Measurements from ENCODE around the gene SPTA1.

Gene SPTA1

DNA sequence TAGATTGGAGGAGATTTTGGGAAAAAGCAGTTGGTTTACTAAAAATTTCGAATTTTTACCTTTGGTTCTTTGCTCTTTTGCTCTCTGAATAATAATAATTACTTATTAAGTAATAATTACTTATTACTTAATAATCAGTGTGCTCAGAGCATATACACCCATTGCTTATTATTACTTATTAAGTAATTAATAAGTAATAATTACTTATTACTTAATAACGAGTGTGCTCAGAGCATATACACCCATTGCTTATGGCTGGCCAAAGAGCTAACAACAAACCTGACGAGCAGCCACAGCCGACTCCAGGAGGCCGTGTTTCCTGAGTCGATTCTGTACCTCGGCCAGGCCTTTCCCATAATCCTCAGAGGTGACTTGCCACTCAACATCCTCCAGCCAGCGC lies 20.5 kb downstream of the SPTA1 start:
- H3K4me3 Mint-ChIP-seq = no peak overlapping the region
- DNase-seq (no peak), ATAC-seq (replicated peaks) (no peak)
- H3K27ac Mint-ChIP-seq = no peak overlapping the region
- peaks cover 0 to 5% of the 10 kb centered on the region in 2 donors for H3K27me3 Mint-ChIP-seq
- H3K9me3 Mint-ChIP-seq = no peaks in the 10 kb centered on the region
- H3K4me1 Mint-ChIP-seq (ENCODE audit: low read depth in 2 of 2) = no peaks in the 10 kb centered on the region
- H3K36me3 Mint-ChIP-seq (ENCODE audit: insufficient read depth) = no peaks in the 10 kb centered on the region

DNA sequence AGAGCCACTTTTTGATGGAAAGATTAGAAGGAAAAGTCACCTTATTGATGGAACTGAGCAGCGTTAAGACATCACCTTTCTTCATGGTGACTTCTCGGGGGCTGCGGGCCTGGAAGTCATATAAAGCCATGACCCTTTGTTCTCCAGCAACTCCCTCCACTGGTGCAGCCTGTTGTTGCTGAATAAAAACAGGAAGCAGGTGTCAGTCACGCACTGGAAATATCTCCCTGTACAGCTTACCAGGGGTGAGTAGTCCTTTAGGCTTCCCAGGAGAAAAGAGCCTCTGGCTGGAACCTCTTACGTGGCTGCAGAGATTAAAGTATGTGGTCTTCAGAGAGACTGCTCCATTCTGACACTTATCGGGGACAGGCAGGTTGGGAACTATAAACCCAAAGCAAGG lies 31.9 kb downstream of the SPTA1 start:
- H3K4me3 Mint-ChIP-seq = no peak overlapping the region
- H3K27ac Mint-ChIP-seq = no peak overlapping the region
- ATAC-seq (replicated peaks) (no peak), DNase-seq (no peak)
- H3K36me3 Mint-ChIP-seq (ENCODE audit: insufficient read depth) = no peaks in the 10 kb centered on the region
- peaks cover 0 to 4% of the 10 kb centered on the region in 2 donors for H3K4me1 Mint-ChIP-seq (ENCODE audit: low read depth in 2 of 2)
- H3K9me3 Mint-ChIP-seq = no peaks in the 10 kb centered on the region
- peaks cover 0 to 18% of the 10 kb centered on the region in 2 donors for H3K27me3 Mint-ChIP-seq

DNA sequence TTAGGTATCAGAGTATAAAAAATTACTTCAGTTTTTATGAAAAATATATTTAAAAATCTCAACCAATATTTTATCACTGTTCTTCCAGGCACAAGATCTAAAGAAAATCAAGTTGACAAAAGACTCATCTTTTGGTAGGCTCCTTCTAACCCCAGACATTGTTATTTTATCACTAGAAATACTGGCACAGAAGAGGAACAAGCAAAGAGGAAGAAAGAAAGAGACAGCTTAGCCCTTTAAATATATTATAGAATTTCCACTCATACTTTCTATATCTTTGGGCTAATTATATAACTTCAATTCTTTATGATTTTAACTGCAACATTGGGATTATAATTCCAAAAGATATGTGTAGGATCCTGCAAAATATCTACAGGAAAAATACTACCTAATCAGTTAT lies 32.4 kb downstream of the SPTA1 start:
- Mint-ChIP-seq H3K27ac (no peak overlapping the region), H3K4me3 (no peak overlapping the region), H3K4me1 (ENCODE audit: low read depth in 2 of 2) (peaks cover 0 to 4% of the 10 kb centered on the region in 2 donors), H3K9me3 (no peaks in the 10 kb centered on the region), H3K36me3 (ENCODE audit: insufficient read depth) (no peaks in the 10 kb centered on the region), H3K27me3 (peaks cover 0 to 18% of the 10 kb centered on the region in 2 donors)
- ATAC-seq (replicated peaks) = no peak
- no peak for DNase-seq

- Mint-ChIP-seq H3K9me3 (no peaks in the 10 kb centered on the region), H3K27ac (no peak overlapping the region), H3K4me1 (ENCODE audit: low read depth in 2 of 2) (peaks cover 0 to 4% of the 10 kb centered on the region in 2 donors), H3K36me3 (ENCODE audit: insufficient read depth) (no peaks in the 10 kb centered on the region), H3K27me3 (peaks cover 0 to 16% of the 10 kb centered on the region in 2 donors), H3K4me3 (no peak overlapping the region)
- no peak for ATAC-seq (replicated peaks)
- DNase-seq = no peak
Observed at GRCh38 chr1:158652721-158653334, 33.7 kb downstream of the SPTA1 start.

DNA sequence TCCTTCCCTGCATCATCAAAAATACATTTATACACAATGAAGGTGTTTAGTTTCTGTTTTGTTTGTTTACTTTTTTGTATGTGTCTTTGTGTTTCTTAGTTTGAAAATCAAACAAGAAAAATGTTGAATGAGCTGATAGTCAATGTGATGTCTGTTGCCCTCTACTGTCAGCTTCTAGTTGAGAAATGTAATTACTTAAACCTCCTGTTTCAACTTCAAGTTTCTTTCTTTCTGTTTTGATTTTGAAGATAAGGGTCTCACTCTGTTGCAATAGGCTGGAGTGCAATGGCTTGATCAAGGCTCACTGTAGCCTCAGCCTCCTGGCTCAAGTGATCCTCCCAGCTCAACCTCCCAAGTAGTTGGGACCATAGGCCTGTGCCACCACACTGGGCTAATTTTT lies 37.5 kb downstream of the SPTA1 start:
- Mint-ChIP-seq H3K27ac (no peak overlapping the region), H3K4me3 (no peak overlapping the region), H3K4me1 (ENCODE audit: low read depth in 2 of 2) (peaks cover 10 to 12% of the 10 kb centered on the region in 2 donors), H3K36me3 (ENCODE audit: insufficient read depth) (no peaks in the 10 kb centered on the region), H3K27me3 (peaks cover 0 to 12% of the 10 kb centered on the region in 2 donors), H3K9me3 (no peaks in the 10 kb centered on the region)
- DNase-seq (no peak), ATAC-seq (replicated peaks) (no peak)

- peaks cover 10 to 12% of the 10 kb centered on the region in 2 donors for H3K4me1 Mint-ChIP-seq (ENCODE audit: low read depth in 2 of 2)
- ATAC-seq (replicated peaks) (peak; percentile 37), DNase-seq (no peak)
- peaks cover 0 to under 1% of the 10 kb centered on the region in 2 donors for H3K27me3 Mint-ChIP-seq
- peak overlapping the region; percentile 7 to 63 for H3K27ac Mint-ChIP-seq
- H3K36me3 Mint-ChIP-seq (ENCODE audit: insufficient read depth) = no peaks in the 10 kb centered on the region
- no peaks in the 10 kb centered on the region for H3K9me3 Mint-ChIP-seq
- H3K4me3 Mint-ChIP-seq = peak overlapping the region; percentile 45 to 68
Observed at GRCh38 chr1:158646465-158646864, 40.0 kb downstream of the SPTA1 start.

DNA sequence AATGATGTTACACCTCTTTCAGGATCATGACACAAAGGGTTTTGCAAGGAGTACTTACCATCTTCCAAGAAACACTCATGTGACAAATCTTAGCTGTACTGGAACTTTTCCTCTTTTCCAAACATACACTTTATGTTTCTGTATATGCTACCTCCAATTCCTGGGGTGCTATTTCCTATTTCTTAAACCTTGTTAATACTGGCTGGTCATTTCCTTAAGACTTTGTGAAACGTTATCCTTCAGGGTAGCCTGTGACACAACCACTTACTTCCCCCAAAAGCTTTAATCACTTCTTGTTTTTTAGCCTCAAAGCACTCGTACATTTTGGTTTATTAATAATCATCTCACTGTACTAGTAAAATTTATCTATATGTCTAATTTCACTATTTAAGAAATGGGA lies 42.1 kb downstream of the SPTA1 start:
- DNase-seq (no peak), ATAC-seq (replicated peaks) (no peak)
- peaks cover 10 to 12% of the 10 kb centered on the region in 2 donors for H3K4me1 Mint-ChIP-seq (ENCODE audit: low read depth in 2 of 2)
- H3K36me3 Mint-ChIP-seq (ENCODE audit: insufficient read depth) = no peaks in the 10 kb centered on the region
- no peaks in the 10 kb centered on the region for H3K27me3 Mint-ChIP-seq
- H3K27ac Mint-ChIP-seq = no peak overlapping the region
- H3K9me3 Mint-ChIP-seq = no peaks in the 10 kb centered on the region
- H3K4me3 Mint-ChIP-seq = no peak overlapping the region

- H3K27me3 Mint-ChIP-seq = peaks cover 11 to 21% of the 10 kb centered on the region in 2 donors
- H3K36me3 Mint-ChIP-seq (ENCODE audit: insufficient read depth) = peaks cover 3% of the 10 kb centered on the region
- ATAC-seq (replicated peaks) (no peak), DNase-seq (no peak)
- no peak overlapping the region for H3K4me3 Mint-ChIP-seq
- no peaks in the 10 kb centered on the region for H3K9me3 Mint-ChIP-seq
- no peaks in the 10 kb centered on the region for H3K4me1 Mint-ChIP-seq (ENCODE audit: low read depth in 2 of 2)
- no peak overlapping the region for H3K27ac Mint-ChIP-seq
Observed at GRCh38 chr1:158638904-158639303, 47.6 kb downstream of the SPTA1 start.

GRCh38 chr1:158638146-158638545 lies 48.4 kb downstream of the SPTA1 start:
- H3K4me3 Mint-ChIP-seq = no peak overlapping the region
- peaks cover 3% of the 10 kb centered on the region for H3K36me3 Mint-ChIP-seq (ENCODE audit: insufficient read depth)
- no peak overlapping the region for H3K27ac Mint-ChIP-seq
- ATAC-seq (replicated peaks) (no peak), DNase-seq (no peak)
- H3K27me3 Mint-ChIP-seq = peaks cover 11 to 21% of the 10 kb centered on the region in 2 donors
- no peaks in the 10 kb centered on the region for H3K9me3 Mint-ChIP-seq
- H3K4me1 Mint-ChIP-seq (ENCODE audit: low read depth in 2 of 2) = no peaks in the 10 kb centered on the region

DNA sequence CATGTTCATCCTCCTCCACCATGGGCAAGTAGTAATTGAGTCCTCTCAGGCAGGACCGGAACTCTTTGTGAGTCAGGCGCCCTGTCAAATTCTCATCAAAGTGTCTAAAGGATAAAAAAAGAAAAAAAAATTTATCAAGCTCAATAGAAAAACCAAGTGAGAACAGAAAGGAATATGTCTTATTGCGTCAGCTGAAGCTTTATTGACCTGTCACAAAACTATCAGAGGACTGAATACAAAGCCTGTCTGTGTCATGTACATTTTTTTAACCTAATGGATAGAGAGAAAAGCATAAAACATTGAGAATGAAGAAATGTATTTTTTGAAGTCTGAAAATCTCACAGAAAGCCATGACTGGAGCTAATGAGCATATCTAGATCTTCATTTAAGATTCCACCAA lies 72.8 kb downstream of the SPTA1 start:
- no peak for ATAC-seq (replicated peaks)
- H3K36me3 Mint-ChIP-seq (ENCODE audit: insufficient read depth) = no peaks in the 10 kb centered on the region
- peaks cover 0 to 2% of the 10 kb centered on the region in 2 donors for H3K4me1 Mint-ChIP-seq (ENCODE audit: low read depth in 2 of 2)
- H3K4me3 Mint-ChIP-seq = no peak overlapping the region
- DNase-seq = no peak
- H3K27ac Mint-ChIP-seq = no peak overlapping the region
- peaks cover 21% of the 10 kb centered on the region in 2 donors for H3K27me3 Mint-ChIP-seq
- H3K9me3 Mint-ChIP-seq = no peaks in the 10 kb centered on the region

DNA sequence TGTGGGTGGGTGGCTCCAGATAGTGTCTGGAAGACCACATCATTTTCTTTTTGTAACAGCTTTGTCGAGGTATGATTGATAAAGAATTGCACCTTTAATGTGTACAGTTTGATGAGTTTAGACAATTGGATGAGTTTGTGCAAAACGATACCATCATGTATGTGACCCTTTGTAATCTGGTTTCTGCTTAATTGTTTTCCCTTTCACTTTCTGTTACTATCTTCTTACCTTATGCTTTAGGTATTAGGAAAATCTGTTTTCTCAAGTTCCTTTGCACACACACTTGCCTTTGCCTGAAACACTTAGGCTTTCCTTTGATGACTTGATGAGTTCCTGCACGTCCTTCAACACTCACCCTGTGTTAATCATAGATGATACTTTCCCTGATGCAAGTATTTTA lies 74.6 kb downstream of the SPTA1 start:
- H3K4me3 Mint-ChIP-seq = no peak overlapping the region
- H3K9me3 Mint-ChIP-seq = no peaks in the 10 kb centered on the region
- H3K36me3 Mint-ChIP-seq (ENCODE audit: insufficient read depth) = no peaks in the 10 kb centered on the region
- H3K27me3 Mint-ChIP-seq = peaks cover 8 to 9% of the 10 kb centered on the region in 2 donors
- H3K27ac Mint-ChIP-seq = no peak overlapping the region
- no peak for DNase-seq
- H3K4me1 Mint-ChIP-seq (ENCODE audit: low read depth in 2 of 2) = peaks cover 0 to 2% of the 10 kb centered on the region in 2 donors
- no peak for ATAC-seq (replicated peaks)

DNA sequence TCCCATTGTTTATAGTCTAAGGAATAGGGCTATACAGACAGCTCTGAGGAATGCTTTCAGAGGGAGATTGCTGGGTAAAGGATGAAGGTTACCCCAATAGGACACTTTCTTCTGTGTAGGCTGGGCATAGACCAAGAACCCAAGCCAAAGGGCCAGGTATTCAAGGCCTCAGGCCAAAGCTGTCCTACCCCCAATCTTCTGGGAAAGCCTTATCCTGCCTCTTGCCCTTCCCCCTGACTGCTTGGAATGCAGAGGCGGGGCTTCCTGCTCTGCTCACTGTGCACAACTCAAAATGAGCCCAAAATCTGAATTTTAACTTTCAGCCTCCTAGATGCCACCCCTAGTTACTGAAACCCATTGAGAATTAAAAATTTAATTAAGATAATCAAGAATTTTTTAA lies 79.2 kb downstream of the SPTA1 start:
- no peaks in the 10 kb centered on the region for H3K36me3 Mint-ChIP-seq (ENCODE audit: insufficient read depth)
- H3K4me3 Mint-ChIP-seq = no peak overlapping the region
- no peaks in the 10 kb centered on the region for H3K27me3 Mint-ChIP-seq
- ATAC-seq (replicated peaks) (no peak), DNase-seq (no peak)
- peaks cover 0 to 2% of the 10 kb centered on the region in 2 donors for H3K4me1 Mint-ChIP-seq (ENCODE audit: low read depth in 2 of 2)
- no peak overlapping the region for H3K27ac Mint-ChIP-seq
- H3K9me3 Mint-ChIP-seq = no peaks in the 10 kb centered on the region

DNA sequence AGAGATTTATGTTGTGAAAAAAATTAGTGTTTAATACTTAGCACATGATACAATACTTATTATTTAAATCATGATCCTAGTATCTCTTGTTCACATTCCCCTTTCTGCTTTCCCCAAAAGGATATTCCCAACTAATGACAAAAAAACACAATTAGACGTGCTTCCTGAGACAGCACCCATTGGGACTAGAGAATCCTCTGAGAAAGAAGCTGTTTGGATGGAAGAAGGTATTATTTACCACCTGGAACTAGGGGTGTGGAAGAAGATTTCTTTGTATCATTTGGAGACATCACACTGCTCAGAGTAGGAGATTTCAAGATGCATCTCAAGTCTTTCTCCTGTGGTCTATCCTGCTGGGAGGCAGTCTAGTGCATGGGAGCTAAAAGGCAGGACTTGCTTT lies 81.5 kb downstream of the SPTA1 start, which contains the start of gene OR10Z1:
OR10Z1 (plus strand) TSS at position 301 of the 400 bp plus-strand sequence. CDS start 1,171 bp downstream, outside the sequence.
- H3K4me1 Mint-ChIP-seq (ENCODE audit: low read depth in 2 of 2) = no peaks in the 10 kb centered on the region
- H3K36me3 Mint-ChIP-seq (ENCODE audit: insufficient read depth) = no peaks in the 10 kb centered on the region
- ATAC-seq (replicated peaks) (no peak), DNase-seq (no peak)
- H3K27me3 Mint-ChIP-seq = no peaks in the 10 kb centered on the region
- H3K4me3 Mint-ChIP-seq = no peak within 1 kb of the TSS
- no peak within 1 kb of the TSS for H3K27ac Mint-ChIP-seq
- H3K9me3 Mint-ChIP-seq = no peaks in the 10 kb centered on the region

- no peak overlapping the region for H3K27ac Mint-ChIP-seq
- H3K4me1 Mint-ChIP-seq (ENCODE audit: low read depth in 2 of 2) = no peaks in the 10 kb centered on the region
- peaks cover 13 to 20% of the 10 kb centered on the region in 2 donors for H3K27me3 Mint-ChIP-seq
- DNase-seq (no peak), ATAC-seq (replicated peaks) (no peak)
- H3K9me3 Mint-ChIP-seq = peaks cover 11 to 26% of the 10 kb centered on the region in 2 donors
- no peaks in the 10 kb centered on the region for H3K36me3 Mint-ChIP-seq (ENCODE audit: insufficient read depth)
- no peak overlapping the region for H3K4me3 Mint-ChIP-seq
Observed at GRCh38 chr1:158600735-158601134, 85.8 kb downstream of the SPTA1 start.

Data from effector memory CD8-positive, alpha-beta T cell (primary cell).